Measurements from ENCODE around the gene DYNLT2B.

The DYNLT2B gene

DNA sequence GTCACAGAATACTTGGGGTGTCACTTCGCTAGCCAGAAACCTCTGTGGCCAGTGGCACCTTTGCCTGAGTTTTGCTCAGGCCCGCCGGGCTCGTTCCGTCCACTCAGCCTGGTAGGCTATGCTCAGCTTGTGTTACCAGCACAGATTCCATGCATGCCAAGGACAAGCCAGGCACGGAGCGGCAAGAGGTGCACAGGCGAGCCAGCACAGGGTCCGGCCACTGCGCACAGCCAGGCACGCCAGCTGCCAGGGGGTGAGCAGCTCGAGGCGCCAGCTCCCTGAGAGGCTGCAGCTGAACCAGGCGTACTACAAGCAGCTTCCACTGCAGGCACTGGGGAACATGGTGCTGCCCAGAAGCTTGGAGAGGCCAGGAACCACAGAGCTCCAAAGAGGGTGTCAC lies 45.2 kb downstream of the DYNLT2B start:
- Histone ChIP-seq H3K9me3 (ENCODE audit: control insufficient read depth, low read length) (no peaks in the 10 kb centered on the region), H4K8ac (ENCODE audit: low read length) (no peak overlapping the region), H4K91ac (ENCODE audit: low read length) (no peak overlapping the region), H3K79me1 (replicated peaks; ENCODE audit: low read length, poor library complexity, severe bottlenecking) (peaks cover 21% of the 10 kb centered on the region), H3K27ac (ENCODE audit: low read length, poor library complexity, severe bottlenecking) (no peak overlapping the region), H3K36me3 (ENCODE audit: control insufficient read depth in 1 of 2, insufficient read depth in 2 of 2, low read depth in 1 of 2, low read length in 2 of 2) (peaks cover 23 to 33% of the 10 kb centered on the region in 2 experiments), H3K4me2 (ENCODE audit: low read length, poor library complexity, severe bottlenecking) (no peak overlapping the region), H2BK120ac (ENCODE audit: low read depth, low read length) (no peak overlapping the region), H3K4me1 (ENCODE audit: control insufficient read depth, insufficient read depth, low read depth, low read length) (peaks cover 15% of the 10 kb centered on the region), H3K27me3 (ENCODE audit: control insufficient read depth in 1 of 2, insufficient read depth in 1 of 2, low read length in 2 of 2) (no peaks in the 10 kb centered on the region), H3K9ac (ENCODE audit: low read length) (no peak overlapping the region), H3K4ac (ENCODE audit: low read depth in 1 of 2, low read length in 2 of 2) (no peak overlapping the region), H2BK5ac (ENCODE audit: low read depth, low read length, poor library complexity, severe bottlenecking) (no peak overlapping the region), H3K18ac (ENCODE audit: low read depth in 1 of 2, low read length in 2 of 2) (no peak overlapping the region), H2BK15ac (ENCODE audit: low read depth, poor library complexity, severe bottlenecking) (no peak overlapping the region), H3K4me3 (ENCODE audit: insufficient read depth in 1 of 2, low read depth in 1 of 2, low read length in 2 of 2) (no peak overlapping the region), H2AFZ (ENCODE audit: low read depth, low read length) (no peak overlapping the region), H3K23ac (ENCODE audit: low read length in 2 of 2) (peak overlapping the region in 1 of 2 experiments; percentile 23), H2BK12ac (ENCODE audit: low read length in 2 of 2) (no peak overlapping the region), H3K14ac (ENCODE audit: low read length in 2 of 2) (no peak overlapping the region), H2AK5ac (ENCODE audit: low read length, severe bottlenecking) (no peak overlapping the region)
- 96% methylated on average over 14 of the region's 14 CpGs for WGBS
- DNase-seq: no peak

GRCh38 chr3:196270499-196270898 lies 47.5 kb downstream of the DYNLT2B start:
- Histone ChIP-seq H2BK15ac (ENCODE audit: low read depth, poor library complexity, severe bottlenecking) (no peak overlapping the region), H3K4me1 (ENCODE audit: control insufficient read depth, insufficient read depth, low read depth, low read length) (peaks cover 15% of the 10 kb centered on the region), H3K18ac (ENCODE audit: low read depth in 1 of 2, low read length in 2 of 2) (no peak overlapping the region), H2BK5ac (ENCODE audit: low read depth, low read length, poor library complexity, severe bottlenecking) (no peak overlapping the region), H3K23ac (ENCODE audit: low read length in 2 of 2) (no peak overlapping the region), H4K8ac (ENCODE audit: low read length) (no peak overlapping the region), H4K91ac (ENCODE audit: low read length) (no peak overlapping the region), H2BK120ac (ENCODE audit: low read depth, low read length) (no peak overlapping the region), H3K27me3 (ENCODE audit: control insufficient read depth in 1 of 2, insufficient read depth in 1 of 2, low read length in 2 of 2) (no peaks in the 10 kb centered on the region), H2AK5ac (ENCODE audit: low read length, severe bottlenecking) (no peak overlapping the region), H3K4ac (ENCODE audit: low read depth in 1 of 2, low read length in 2 of 2) (no peak overlapping the region), H3K27ac (ENCODE audit: low read length, poor library complexity, severe bottlenecking) (no peak overlapping the region), H3K36me3 (ENCODE audit: control insufficient read depth in 1 of 2, insufficient read depth in 2 of 2, low read depth in 1 of 2, low read length in 2 of 2) (peaks cover 37 to 50% of the 10 kb centered on the region in 2 experiments), H3K14ac (ENCODE audit: low read length in 2 of 2) (no peak overlapping the region), H3K9ac (ENCODE audit: low read length) (no peak overlapping the region), H2BK12ac (ENCODE audit: low read length in 2 of 2) (no peak overlapping the region), H2AFZ (ENCODE audit: low read depth, low read length) (no peak overlapping the region), H3K9me3 (ENCODE audit: control insufficient read depth, low read length) (no peaks in the 10 kb centered on the region), H3K4me3 (ENCODE audit: insufficient read depth in 1 of 2, low read depth in 1 of 2, low read length in 2 of 2) (no peak overlapping the region), H3K4me2 (ENCODE audit: low read length, poor library complexity, severe bottlenecking) (no peak overlapping the region), H3K79me1 (replicated peaks; ENCODE audit: low read length, poor library complexity, severe bottlenecking) (peaks cover 23% of the 10 kb centered on the region)
- WGBS: 100% methylated on average over 4 of the region's 5 CpGs
- no peak for DNase-seq

- Histone ChIP-seq H2BK120ac (ENCODE audit: low read depth, low read length) (no peak overlapping the region), H3K18ac (ENCODE audit: low read depth in 1 of 2, low read length in 2 of 2) (no peak overlapping the region)
Measured at GRCh38 chr3:196268284-196269163, 49.5 kb downstream of the DYNLT2B start.

DNA sequence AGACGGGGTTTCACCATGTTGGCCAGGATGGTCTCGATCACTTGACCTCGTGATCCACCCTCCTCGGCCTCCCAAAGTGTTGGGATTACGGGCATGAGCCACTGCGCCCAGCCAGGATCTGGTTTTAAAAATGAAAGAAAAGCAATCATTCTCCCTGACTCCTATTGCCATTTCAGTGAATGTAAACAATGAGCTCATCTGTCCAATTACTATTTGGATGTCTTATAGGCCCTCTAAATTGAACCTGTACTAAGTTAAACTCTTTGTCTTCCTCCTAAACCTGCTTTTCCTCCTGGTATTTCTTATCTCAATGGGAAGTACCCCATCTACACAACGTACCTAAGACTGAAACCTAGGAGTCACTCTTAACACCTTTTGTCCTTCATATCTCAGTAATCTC lies 54.2 kb downstream of the DYNLT2B start:
- Histone ChIP-seq H2BK5ac (ENCODE audit: low read depth, low read length, poor library complexity, severe bottlenecking) (no peak overlapping the region), H3K36me3 (ENCODE audit: control insufficient read depth in 1 of 2, insufficient read depth in 2 of 2, low read depth in 1 of 2, low read length in 2 of 2) (peaks cover 24 to 58% of the 10 kb centered on the region in 2 experiments), H4K91ac (ENCODE audit: low read length) (no peak overlapping the region), H3K27me3 (ENCODE audit: control insufficient read depth in 1 of 2, insufficient read depth in 1 of 2, low read length in 2 of 2) (no peaks in the 10 kb centered on the region), H2AFZ (ENCODE audit: low read depth, low read length) (no peak overlapping the region), H3K4me3 (ENCODE audit: insufficient read depth in 1 of 2, low read depth in 1 of 2, low read length in 2 of 2) (no peak overlapping the region), H3K4ac (ENCODE audit: low read depth in 1 of 2, low read length in 2 of 2) (no peak overlapping the region), H2BK120ac (ENCODE audit: low read depth, low read length) (no peak overlapping the region), H2AK5ac (ENCODE audit: low read length, severe bottlenecking) (no peak overlapping the region), H3K14ac (ENCODE audit: low read length in 2 of 2) (no peak overlapping the region), H2BK15ac (ENCODE audit: low read depth, poor library complexity, severe bottlenecking) (no peak overlapping the region), H2BK12ac (ENCODE audit: low read length in 2 of 2) (no peak overlapping the region), H3K4me2 (ENCODE audit: low read length, poor library complexity, severe bottlenecking) (no peak overlapping the region), H3K9ac (ENCODE audit: low read length) (no peak overlapping the region), H3K18ac (ENCODE audit: low read depth in 1 of 2, low read length in 2 of 2) (no peak overlapping the region), H3K27ac (ENCODE audit: low read length, poor library complexity, severe bottlenecking) (no peak overlapping the region), H4K8ac (ENCODE audit: low read length) (no peak overlapping the region), H3K79me1 (replicated peaks; ENCODE audit: low read length, poor library complexity, severe bottlenecking) (peaks cover 19% of the 10 kb centered on the region), H3K23ac (ENCODE audit: low read length in 2 of 2) (no peak overlapping the region), H3K9me3 (ENCODE audit: control insufficient read depth, low read length) (no peaks in the 10 kb centered on the region), H3K4me1 (ENCODE audit: control insufficient read depth, insufficient read depth, low read depth, low read length) (peaks cover 5% of the 10 kb centered on the region)
- DNase-seq: no peak
- WGBS: 85% methylated on average over 7 of the region's 7 CpGs

More at GRCh38 chr3:196268284-196269163, 49.5 kb downstream of the DYNLT2B start:
- Histone ChIP-seq H3K9ac (ENCODE audit: low read length) (peak overlapping the region; percentile 42), H3K23ac (ENCODE audit: low read length in 2 of 2) (no peak overlapping the region), H2BK5ac (ENCODE audit: low read depth, low read length, poor library complexity, severe bottlenecking) (no peak overlapping the region), H4K91ac (ENCODE audit: low read length) (no peak overlapping the region), H2AK5ac (ENCODE audit: low read length, severe bottlenecking) (no peak overlapping the region), H3K36me3 (ENCODE audit: control insufficient read depth in 1 of 2, insufficient read depth in 2 of 2, low read depth in 1 of 2, low read length in 2 of 2) (peaks cover 31 to 65% of the 10 kb centered on the region in 2 experiments), H3K14ac (ENCODE audit: low read length in 2 of 2) (no peak overlapping the region), H2BK15ac (ENCODE audit: low read depth, poor library complexity, severe bottlenecking) (no peak overlapping the region), H3K4me3 (ENCODE audit: insufficient read depth in 1 of 2, low read depth in 1 of 2, low read length in 2 of 2) (no peak overlapping the region), H3K79me1 (replicated peaks; ENCODE audit: low read length, poor library complexity, severe bottlenecking) (peaks cover 21% of the 10 kb centered on the region), H3K4ac (ENCODE audit: low read depth in 1 of 2, low read length in 2 of 2) (no peak overlapping the region), H3K27ac (ENCODE audit: low read length, poor library complexity, severe bottlenecking) (peak overlapping the region; percentile 20), H3K9me3 (ENCODE audit: control insufficient read depth, low read length) (no peaks in the 10 kb centered on the region), H3K4me2 (ENCODE audit: low read length, poor library complexity, severe bottlenecking) (no peak overlapping the region), H2AFZ (ENCODE audit: low read depth, low read length) (no peak overlapping the region), H3K27me3 (ENCODE audit: control insufficient read depth in 1 of 2, insufficient read depth in 1 of 2, low read length in 2 of 2) (no peaks in the 10 kb centered on the region), H2BK12ac (ENCODE audit: low read length in 2 of 2) (no peak overlapping the region), H3K4me1 (ENCODE audit: control insufficient read depth, insufficient read depth, low read depth, low read length) (peaks cover 11% of the 10 kb centered on the region), H4K8ac (ENCODE audit: low read length) (no peak overlapping the region)
- peak; percentile 50 for DNase-seq
- over 99% methylated on average over 4 of the region's 9 CpGs for WGBS

All from mesenchymal stem cell (in vitro differentiated cells and primary cell).